CD4-positive, CD25-positive, alpha-beta regulatory T cell (primary cell): ENCODE results near the gene ATG16L2. TPM values are rescaled to one million over a fixed set of nuclear protein-coding genes. Genes with fewer than 3 reads are reported as not detected.
"Not testable (repeated sequence)": the region's sequence is repeated elsewhere in the genome, so short reads cannot be mapped to it uniquely, and the experiment has no call there.

Experiments used
- ATAC-seq, 2 donors: fragments of 150-1000 bp; cut with Tn5 transposase; one replicate each; pipeline ENCODE4 v1.10.0; 2021; ENCODE audit warnings: low read depth in 2 of 2, moderate number of reproducible peaks in 2 of 2, moderate library complexity in 1 of 2
- DNase-seq, 3 donors: peaks; one replicate each; pipeline versions ENCODE4 v3.0.0 to v3.0.0-alpha.2; 2012 to 2022; ENCODE audit warnings: mixed read lengths in 1 of 3
- H3K27ac ChIP-seq: one replicate; pipeline ENCODE4 v1.7.0; 2013; ENCODE audit warnings: mild to moderate bottlenecking, low read length; ENCODE audit not compliant: insufficient read depth, poor library complexity, severe bottlenecking
- H3K27me3 ChIP-seq: one replicate; pipeline ENCODE4 v1.7.0; 2013; ENCODE audit warnings: low read length; ENCODE audit not compliant: control insufficient read depth, insufficient read depth
- H3K36me3 ChIP-seq: one replicate; pipeline ENCODE4 v1.7.0; 2013; ENCODE audit warnings: mild to moderate bottlenecking, low read length, moderate library complexity; ENCODE audit not compliant: control insufficient read depth, insufficient read depth
- H3K4me1 ChIP-seq: 2 replicates; pipeline ENCODE4 v1.7.0; 2013; ENCODE audit warnings: mild to moderate bottlenecking, low read length; ENCODE audit not compliant: insufficient read depth, control insufficient read depth, poor library complexity, severe bottlenecking
- H3K4me3 ChIP-seq: one replicate; pipeline ENCODE4 v1.7.0; 2013; ENCODE audit warnings: low read depth, mild to moderate bottlenecking, low read length, moderate library complexity
- H3K9me3 ChIP-seq, 2 experiments: 1 replicate in 1 of 2; 2 replicates in 1 of 2; pipeline ENCODE4 v1.7.0; 2013; ENCODE audit warnings: low read length in 2 of 2, mild to moderate bottlenecking in 1 of 2, moderate library complexity in 1 of 2; ENCODE audit not compliant: control insufficient read depth in 2 of 2
- H3K27ac Mint-ChIP-seq, 3 donors: one replicate each; pipeline ENCODE4 v1.8.0; 2020 to 2022; ENCODE audit warnings: mild to moderate bottlenecking in 3 of 3, mixed read lengths in 3 of 3, moderate library complexity in 2 of 3
- H3K27me3 Mint-ChIP-seq: one replicate; pipeline ENCODE4 v1.8.0; 2022; ENCODE audit warnings: mild to moderate bottlenecking, mixed read lengths
- H3K36me3 Mint-ChIP-seq: one replicate; pipeline ENCODE4 v1.8.0; 2020; ENCODE audit warnings: mixed read lengths
- H3K4me1 Mint-ChIP-seq, 4 donors: one replicate each; pipeline ENCODE4 v1.8.0; 2020 to 2022; ENCODE audit warnings: mixed read lengths in 4 of 4, mild to moderate bottlenecking in 1 of 4
- H3K4me3 Mint-ChIP-seq, 4 donors: one replicate each; pipeline ENCODE4 v1.8.0; 2020 to 2022; ENCODE audit warnings: mild to moderate bottlenecking in 4 of 4, mixed read lengths in 4 of 4, moderate library complexity in 3 of 4
- H3K9me3 Mint-ChIP-seq, 7 donors: one replicate each; pipeline ENCODE4 v1.8.0; 2020 to 2022; ENCODE audit warnings: mixed read lengths in 7 of 7, mild to moderate bottlenecking in 3 of 7, moderate library complexity in 2 of 7
- polyA plus RNA-seq, 4 donors: library from polyadenylated mRNA; unstranded; fragments of 300-500 nt; fragmentation: Illumina TruSeq; gene quantifications; one replicate each; pipeline ENCODE4 v1.2.3, GENCODE V29; 2021
- total RNA-seq: library from RNA; stranded (reverse); gene quantifications from one replicate; pipeline ENCODE4 v1.2.3, GENCODE V29; 2022

Gene ATG16L2
- total and polyA plus RNA-seq, 5 donors from 2014 or later: 6.7 to 89.9 (median 11.1) TPM

DNA sequence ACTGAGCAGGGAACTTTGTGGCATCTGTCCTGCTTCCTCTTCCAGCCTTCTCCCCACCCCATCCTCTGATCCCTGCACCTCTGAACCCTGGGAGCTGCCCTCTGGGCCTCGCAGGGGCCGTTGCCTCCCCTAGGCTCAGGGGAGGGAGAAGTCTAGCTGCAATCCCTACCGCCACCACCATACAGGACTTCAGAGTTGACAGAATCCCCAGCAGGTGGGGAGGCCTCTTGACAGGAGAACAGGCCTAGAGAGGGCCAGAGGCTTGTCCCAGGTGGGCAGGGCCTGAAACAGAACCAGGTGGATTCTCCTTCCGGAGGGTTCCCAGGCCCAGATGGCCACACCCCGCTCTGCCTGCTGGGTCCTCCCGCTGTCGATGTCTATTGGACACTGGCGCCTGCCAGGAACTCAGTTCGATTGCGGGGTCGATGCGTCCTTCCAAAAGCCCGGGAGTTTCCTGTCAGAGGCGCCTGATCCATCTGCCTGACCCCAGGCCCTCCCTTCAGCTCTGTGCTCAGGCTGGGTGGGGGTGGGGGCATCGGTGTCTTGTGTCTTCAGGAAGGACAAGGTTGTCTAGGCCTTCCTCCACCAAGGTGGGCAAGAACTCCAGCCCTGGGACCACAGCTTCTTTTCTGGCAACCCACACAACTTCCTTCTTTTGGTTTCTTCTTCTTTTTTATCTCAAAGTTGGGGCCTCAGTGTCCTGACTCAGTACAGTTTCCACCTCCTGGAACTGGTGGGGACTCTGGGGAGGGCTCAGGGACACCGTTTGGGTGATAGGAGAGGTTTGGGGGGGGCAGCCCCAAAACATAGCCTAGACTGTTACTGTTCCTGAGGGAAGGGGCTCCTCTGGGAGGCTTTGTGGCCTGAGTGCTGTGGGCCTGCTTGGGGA lies 26.8 kb upstream of the ATG16L2 start:
- Histone ChIP-seq H3K27ac (no peak overlapping the region), H3K4me1 (peaks cover under 1% of the 10 kb centered on the region), H3K36me3 (no peaks in the 10 kb centered on the region), H3K9me3 (no peaks in the 10 kb centered on the region), H3K27me3 (no peaks in the 10 kb centered on the region), H3K4me3 (no peak overlapping the region)
- Mint-ChIP-seq H3K27me3 (peaks cover 4% of the 10 kb centered on the region), H3K36me3 (no peaks in the 10 kb centered on the region), H3K27ac (peak overlapping the region in 1 of 3 donors; percentile 60), H3K4me1 (peaks cover 0 to 15% (median 6%) of the 10 kb centered on the region in 4 donors), H3K4me3 (peak overlapping the region in 1 of 4 donors; percentile 61), H3K9me3 (no peaks in the 10 kb centered on the region)
- ATAC-seq (peak in 1 of 2 donors; percentile 13), DNase-seq (no peak)

- DNase-seq (no peak), ATAC-seq (no peak)
- no peaks in the 10 kb centered on the region for H3K9me3 Mint-ChIP-seq
- H3K4me1 Mint-ChIP-seq: peaks cover under 1 to 19% (median 9%) of the 10 kb centered on the region in 4 donors
- H3K36me3 ChIP-seq: no peaks in the 10 kb centered on the region
- H3K27me3 Mint-ChIP-seq: peaks cover 4% of the 10 kb centered on the region
- H3K4me3 Mint-ChIP-seq: no peak overlapping the region
- no peaks in the 10 kb centered on the region for H3K36me3 Mint-ChIP-seq
- H3K27me3 ChIP-seq: no peaks in the 10 kb centered on the region
- peaks cover 7% of the 10 kb centered on the region for H3K4me1 ChIP-seq
- H3K27ac ChIP-seq: no peak overlapping the region
- no peaks in the 10 kb centered on the region for H3K9me3 ChIP-seq
- peak overlapping the region in 1 of 3 donors; percentile 60 for H3K27ac Mint-ChIP-seq
- no peak overlapping the region for H3K4me3 ChIP-seq
Observed at GRCh38 chr11:72788241-72788640, 26.0 kb upstream of the ATG16L2 start.

DNA sequence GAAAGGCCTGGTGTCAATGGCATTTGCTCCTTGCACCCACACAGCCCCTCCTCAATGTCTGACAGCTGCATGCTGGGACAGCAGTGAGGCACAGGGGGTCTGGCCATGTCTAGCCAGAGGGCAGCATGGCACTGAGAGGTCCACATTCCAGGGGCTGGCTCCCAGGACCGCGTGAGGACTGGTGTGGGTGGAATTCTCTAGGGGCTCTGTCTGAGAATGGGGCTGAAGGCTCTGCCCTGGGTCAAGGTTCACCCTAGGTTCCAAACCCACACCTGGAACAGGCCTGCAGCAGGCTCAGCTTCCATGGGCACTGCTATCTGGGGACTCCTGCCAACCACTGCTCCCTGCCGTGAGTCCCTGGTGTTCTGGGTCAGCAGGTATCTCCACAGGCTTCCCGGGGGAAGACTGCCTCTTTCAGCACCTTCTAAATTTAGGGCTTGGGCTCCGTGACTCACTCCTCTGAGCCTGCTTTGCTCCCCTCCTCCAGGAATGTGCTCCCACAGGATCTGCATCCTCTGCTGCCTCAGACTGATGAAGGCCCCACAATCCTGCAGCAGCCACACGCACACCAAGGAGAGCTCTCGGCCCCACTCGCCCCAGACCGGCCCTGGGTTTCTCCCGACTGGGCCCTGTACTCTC lies 24.6 kb upstream of the ATG16L2 start:
- Histone ChIP-seq H3K27me3 (no peaks in the 10 kb centered on the region), H3K4me3 (no peak overlapping the region), H3K36me3 (no peaks in the 10 kb centered on the region), H3K9me3 (no peaks in the 10 kb centered on the region), H3K4me1 (peaks cover 18% of the 10 kb centered on the region), H3K27ac (no peak overlapping the region)
- ATAC-seq (no peak), DNase-seq (no peak)
- peak overlapping the region in 1 of 4 donors; percentile 32 for H3K4me3 Mint-ChIP-seq
- H3K36me3 Mint-ChIP-seq: no peaks in the 10 kb centered on the region
- H3K27me3 Mint-ChIP-seq: peaks cover 4% of the 10 kb centered on the region
- H3K9me3 Mint-ChIP-seq: no peaks in the 10 kb centered on the region
- peaks cover 7 to 29% (median 19%) of the 10 kb centered on the region in 4 donors for H3K4me1 Mint-ChIP-seq
- no peak overlapping the region for H3K27ac Mint-ChIP-seq

DNA sequence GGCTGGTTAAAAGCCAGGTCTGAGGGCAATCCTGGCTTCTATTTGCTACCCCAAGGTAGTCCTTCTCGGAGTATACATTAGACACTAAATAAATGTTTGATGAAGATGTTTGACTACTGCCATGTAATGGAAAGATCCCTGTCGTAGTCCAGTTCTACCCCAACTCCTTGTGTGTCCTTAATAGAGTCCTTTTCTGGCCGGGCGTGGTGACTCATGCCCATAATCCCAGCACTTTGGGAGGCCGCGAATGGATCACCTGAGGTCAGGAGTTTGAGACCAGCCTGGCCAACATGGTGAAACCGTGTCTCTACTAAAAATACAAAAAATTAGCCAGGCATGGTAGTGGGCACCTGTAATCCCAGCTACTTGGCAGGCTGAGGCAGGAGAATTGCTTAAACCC lies 23.0 kb upstream of the ATG16L2 start:
- not testable (repeated sequence) for H3K27me3 Mint-ChIP-seq, H3K9me3 ChIP-seq, H3K9me3 Mint-ChIP-seq, ATAC-seq, H3K4me3 ChIP-seq, H3K36me3 ChIP-seq, H3K36me3 Mint-ChIP-seq, H3K27ac ChIP-seq, DNase-seq, H3K27me3 ChIP-seq
- Mint-ChIP-seq H3K4me1 (peaks cover 10 to 29% (median 21%) of the 10 kb centered on the region in 4 donors), H3K27ac (peak overlapping the region in 2 of 3 donors; percentile 48 to 73), H3K4me3 (peak overlapping the region in 1 of 4 donors; percentile 51)
- H3K4me1 ChIP-seq: peaks cover 19% of the 10 kb centered on the region

GRCh38 chr11:72792437-72793021 lies 21.7 kb upstream of the ATG16L2 start:
- Mint-ChIP-seq H3K27me3 (peaks cover 4% of the 10 kb centered on the region), H3K36me3 (no peaks in the 10 kb centered on the region), H3K27ac (peak overlapping the region; percentile 96 to 100 (median 99)), H3K4me1 (peaks cover 10 to 29% (median 21%) of the 10 kb centered on the region in 4 donors), H3K9me3 (no peaks in the 10 kb centered on the region), H3K4me3 (peak overlapping the region; percentile 51 to 99 (median 96))
- no peaks in the 10 kb centered on the region for H3K27me3 ChIP-seq
- ATAC-seq (no peak), DNase-seq (no peak)
- peaks cover 19% of the 10 kb centered on the region for H3K4me1 ChIP-seq
- H3K9me3 ChIP-seq: no peaks in the 10 kb centered on the region
- H3K4me3 ChIP-seq: peak overlapping the region; percentile 82
- H3K27ac ChIP-seq: peak overlapping the region; percentile 99
- H3K36me3 ChIP-seq: no peaks in the 10 kb centered on the region

DNA sequence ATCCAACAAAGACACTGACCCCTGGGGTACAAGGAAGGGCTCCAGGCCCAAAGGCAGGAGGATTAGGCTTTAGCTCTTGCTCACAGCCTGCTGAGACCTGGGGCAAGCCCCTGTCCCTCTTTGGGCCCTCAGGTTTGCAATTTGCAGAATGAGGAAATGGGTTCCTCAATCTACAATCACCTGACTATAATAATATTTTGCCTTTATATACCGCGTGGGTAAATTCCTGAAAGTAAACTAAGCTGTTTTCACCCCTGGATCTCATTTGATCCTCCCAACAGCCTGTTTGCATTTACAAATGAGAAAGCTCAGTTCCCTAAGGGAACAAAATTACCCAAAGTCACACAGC lies 21.2 kb upstream of the ATG16L2 start:
- peak overlapping the region; percentile 82 for H3K4me3 ChIP-seq
- H3K27ac Mint-ChIP-seq: peak overlapping the region; percentile 96 to 100 (median 99)
- ATAC-seq: no peak

DNA sequence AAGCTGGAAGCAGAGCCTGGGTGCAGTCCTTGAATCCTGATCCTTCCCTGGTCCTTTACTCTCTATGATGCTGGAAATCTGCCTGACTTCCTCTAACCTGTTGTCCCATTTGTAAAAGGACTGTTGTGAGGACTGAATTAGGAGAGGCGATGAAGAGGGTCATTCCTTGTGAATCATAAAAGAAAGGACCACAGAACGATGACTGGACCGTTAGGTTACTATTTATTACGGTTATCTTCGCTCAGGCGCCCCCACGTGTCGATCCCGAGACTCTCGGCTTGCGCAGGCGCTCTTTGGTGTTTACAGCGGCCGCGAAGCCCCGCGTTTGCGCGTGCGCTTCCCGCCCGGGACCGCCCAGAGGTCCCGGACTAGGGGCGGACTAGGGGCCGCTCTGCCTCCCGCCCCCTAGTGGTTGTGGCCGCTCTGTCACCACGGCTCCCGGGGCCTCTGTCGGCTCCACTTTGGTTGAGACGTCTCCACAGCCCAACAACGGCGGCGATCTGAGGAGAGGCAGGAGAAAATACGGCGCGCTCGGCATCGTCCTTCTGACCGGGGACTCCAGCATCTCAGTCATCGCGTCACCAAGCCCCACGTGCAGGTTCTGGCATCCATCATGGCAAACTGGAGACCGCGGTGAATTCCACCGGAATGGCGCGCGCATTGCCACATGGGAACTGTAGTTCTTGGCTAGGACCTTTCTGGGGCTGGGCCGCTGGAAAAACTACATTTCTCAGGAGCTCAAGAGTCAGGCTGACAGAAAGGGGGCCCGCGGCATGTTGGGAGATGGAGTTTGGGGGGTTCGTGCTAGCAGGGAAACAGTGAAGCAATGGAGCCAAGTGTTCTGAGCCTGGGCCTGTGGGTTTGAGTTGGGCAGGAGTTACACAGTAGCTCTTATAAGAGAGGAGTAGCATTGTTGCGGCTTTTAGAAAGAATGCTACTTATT lies 20.5 kb upstream of the ATG16L2 start, which contains the start of gene STARD10:
TSS of gene STARD10 (minus strand) at position 623 of the 943 bp plus-strand sequence. CDS start 12,866 bp downstream, outside the sequence.
- Mint-ChIP-seq H3K27ac (peak within 1 kb of the TSS; percentile 96 to 100 (median 99)), H3K4me3 (peak within 1 kb of the TSS; percentile 95 to 99 (median 98)), H3K27me3 (no peaks in the 10 kb centered on the region), H3K36me3 (no peaks in the 10 kb centered on the region), H3K4me1 (peaks cover 10 to 29% (median 21%) of the 10 kb centered on the region in 4 donors), H3K9me3 (no peaks in the 10 kb centered on the region)
- Histone ChIP-seq H3K27me3 (no peaks in the 10 kb centered on the region), H3K4me3 (peak within 1 kb of the TSS; percentile 82), H3K36me3 (no peaks in the 10 kb centered on the region), H3K9me3 (no peaks in the 10 kb centered on the region), H3K27ac (peak within 1 kb of the TSS; percentile 99), H3K4me1 (peaks cover 19% of the 10 kb centered on the region)
- DNase-seq: peak; percentile 89 to 96 (median 95)
- peak; percentile 91 to 93 for ATAC-seq

More for the DNA sequence above, 21.2 kb upstream of the ATG16L2 start:
- Histone ChIP-seq H3K9me3 (no peaks in the 10 kb centered on the region), H3K27me3 (no peaks in the 10 kb centered on the region), H3K4me1 (peaks cover 19% of the 10 kb centered on the region), H3K27ac (peak overlapping the region; percentile 99), H3K36me3 (no peaks in the 10 kb centered on the region)
- Mint-ChIP-seq H3K9me3 (no peaks in the 10 kb centered on the region), H3K4me3 (peak overlapping the region; percentile 95 to 99 (median 98)), H3K27me3 (no peaks in the 10 kb centered on the region), H3K4me1 (peaks cover 10 to 29% (median 21%) of the 10 kb centered on the region in 4 donors), H3K36me3 (no peaks in the 10 kb centered on the region)
- DNase-seq: peak in 1 of 3 donors; percentile 12
